C1 segment of cervical spinal cord (tissue), 14 donors: Measurements from ENCODE around the gene PARP12.

Experiments
- DNase-seq, 14 donors: peaks; one replicate each; lab custom pipeline; 2025; lab: John Stamatoyannopoulos, UW

The PARP12 gene

GRCh38 chr7:140036224-140036962 is 26.4 kb downstream of the PARP12 start:
- DNase-seq: no peak

DNA sequence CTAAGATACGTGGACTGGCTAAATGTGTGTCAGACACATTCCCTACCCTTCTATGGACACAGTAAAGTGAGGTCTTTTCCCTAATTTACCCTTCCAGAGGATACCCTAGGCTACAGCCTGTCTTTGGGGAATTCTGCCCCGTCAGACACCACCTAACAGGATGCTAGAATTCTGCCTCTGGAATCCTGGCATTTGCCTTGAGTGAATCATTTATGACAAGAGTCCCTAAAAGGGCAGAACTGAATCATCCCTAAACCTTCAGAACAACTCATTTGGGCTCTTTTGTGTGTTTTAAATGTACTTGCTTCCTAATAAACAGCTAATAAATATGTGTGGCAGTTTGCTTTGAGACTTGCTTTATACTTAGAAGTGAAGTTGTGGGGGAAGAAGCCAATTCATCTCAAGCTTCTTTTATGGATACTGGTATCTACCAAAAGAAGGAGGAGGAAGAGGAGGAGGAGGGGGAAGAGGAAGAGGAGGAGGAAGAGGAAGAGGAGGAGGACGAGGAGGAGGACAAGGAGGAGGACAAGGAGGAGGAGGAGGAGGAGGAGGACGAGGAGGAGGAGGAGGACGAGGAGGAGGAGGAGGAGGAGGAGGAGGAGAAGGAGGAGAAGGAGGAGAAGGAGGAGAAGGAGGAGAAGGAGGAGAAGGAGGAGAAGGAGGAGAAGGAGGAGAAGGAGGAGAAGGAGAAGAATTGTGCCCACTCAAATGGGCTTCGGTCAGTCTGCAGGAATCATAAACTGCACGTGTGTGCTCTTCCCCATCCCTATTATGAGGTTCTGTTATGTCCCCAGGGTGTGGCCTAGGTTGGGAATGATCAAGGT is 27.1 kb downstream of the PARP12 start:
- DNase-seq: no peak

- no peak for DNase-seq
Observed at GRCh38 chr7:140034421-140034820, 28.3 kb downstream of the PARP12 start.

GRCh38 chr7:140033779-140034363 is 28.9 kb downstream of the PARP12 start:
- no peak for DNase-seq

DNA sequence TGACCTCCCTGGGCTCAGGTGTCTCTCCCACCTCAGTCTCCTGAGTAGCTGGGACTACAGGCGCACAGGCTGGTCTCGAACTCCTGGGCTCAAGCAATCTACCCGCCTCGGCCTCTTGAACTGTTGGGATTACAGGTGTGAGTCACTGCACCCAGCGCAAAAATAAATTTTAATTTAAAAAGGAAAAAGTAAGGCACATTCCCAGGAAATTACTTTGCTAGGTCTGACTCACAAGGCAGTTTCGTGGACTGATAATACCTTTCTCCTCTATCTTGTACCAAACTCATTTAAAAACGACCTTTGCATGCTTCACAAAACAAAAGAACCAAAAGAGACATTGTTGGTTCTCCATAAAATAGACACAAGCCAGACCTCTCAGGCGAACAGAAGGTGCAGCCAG is 29.7 kb downstream of the PARP12 start:
- DNase-seq: no peak

DNA sequence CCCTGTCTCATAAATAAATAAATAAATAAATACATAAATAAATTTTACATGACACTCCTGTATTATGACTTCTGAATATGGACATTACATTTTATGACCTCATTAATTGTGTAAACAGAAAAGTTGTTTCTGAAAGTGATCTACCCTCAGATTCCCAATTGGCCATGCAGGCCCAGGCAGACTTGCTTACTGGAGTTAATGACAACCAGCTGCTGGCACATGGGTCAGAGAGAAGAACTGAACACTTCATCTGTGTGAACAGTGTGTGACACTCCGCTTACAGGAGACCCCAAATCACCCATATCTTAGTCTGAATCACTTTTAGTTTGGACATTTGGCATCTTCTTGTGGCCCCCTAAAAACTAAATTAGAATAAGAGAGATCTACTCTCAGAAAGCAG is 31.4 kb downstream of the PARP12 start:
- DNase-seq: no peak

DNA sequence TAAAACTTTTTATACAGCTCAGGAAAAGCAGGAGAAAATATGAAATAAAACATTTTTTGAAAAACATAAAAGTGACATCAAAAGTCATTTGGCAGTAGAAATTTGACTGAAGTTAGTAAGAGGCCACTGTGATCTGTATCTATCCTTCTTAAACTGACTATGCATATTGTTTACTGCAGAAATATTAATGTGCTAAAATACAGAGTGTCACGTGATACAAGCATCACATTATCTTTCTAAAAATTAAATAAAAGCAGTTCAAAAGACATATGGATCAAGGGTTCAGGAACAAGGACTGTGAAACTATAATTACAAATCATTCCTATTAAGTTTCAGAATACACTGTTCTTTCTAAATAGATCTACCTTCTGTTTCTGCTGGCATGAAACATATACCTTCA is 33.7 kb downstream of the PARP12 start:
- DNase-seq: no peak

DNA sequence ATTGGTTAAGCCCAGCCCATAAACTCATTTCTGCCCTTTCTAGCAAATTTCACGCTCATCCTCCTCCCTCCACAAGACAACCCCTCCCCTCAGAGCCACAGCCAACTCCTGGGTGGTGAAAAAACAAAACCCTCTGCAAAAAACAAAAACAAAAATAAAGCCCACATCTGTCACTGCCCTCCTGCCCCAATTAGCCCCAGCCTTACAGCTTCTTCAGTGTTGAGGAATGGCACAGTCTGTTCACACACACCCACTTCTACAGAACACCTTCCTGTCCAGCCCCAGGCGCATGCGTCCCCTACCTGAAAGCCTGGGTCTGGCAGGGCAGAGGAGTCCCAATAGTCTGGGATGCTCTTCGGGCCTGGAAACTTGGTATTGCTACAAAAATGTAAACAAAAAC is 34.4 kb downstream of the PARP12 start:
- no peak for DNase-seq

DNA sequence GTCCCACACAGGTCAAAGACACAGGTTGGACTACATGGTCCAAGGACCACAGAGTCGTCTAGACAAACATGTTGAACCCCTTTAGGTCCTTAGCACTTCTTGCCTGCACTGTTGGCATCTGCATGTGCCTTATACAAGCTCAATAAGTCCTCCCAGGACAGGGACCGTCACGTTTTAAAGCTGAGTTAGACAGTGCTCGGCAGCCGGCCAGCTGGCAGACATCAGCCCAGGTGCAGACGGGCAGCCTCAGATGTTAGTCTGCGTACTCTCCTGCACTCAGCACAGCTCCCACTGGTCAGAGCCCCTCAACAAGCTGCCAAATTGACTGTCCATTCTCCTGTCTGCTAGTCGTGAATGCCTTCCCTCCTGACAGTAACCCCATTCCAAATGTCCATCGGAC is 34.9 kb downstream of the PARP12 start:
- no peak for DNase-seq

DNA sequence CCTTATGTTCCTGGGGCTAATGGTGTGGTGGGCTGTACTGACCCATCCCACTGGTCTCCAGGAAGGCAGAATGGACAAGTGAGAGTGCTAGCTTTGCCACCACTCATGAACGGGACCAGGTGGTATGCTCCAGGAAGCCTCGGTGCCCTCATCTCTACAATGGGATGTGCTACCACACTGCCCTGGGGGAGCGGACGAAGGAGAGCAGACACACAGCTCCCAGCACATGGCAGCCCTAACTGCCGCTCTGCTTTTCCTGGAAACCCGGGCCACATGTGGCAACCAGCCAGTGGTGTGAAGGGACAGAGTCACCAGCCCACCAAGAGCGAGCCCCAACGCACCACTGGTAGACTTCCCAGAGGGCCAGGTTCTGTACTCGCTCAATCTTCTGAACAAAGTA is 35.8 kb downstream of the PARP12 start:
- DNase-seq: no peak

GRCh38 chr7:140025814-140026433 is 36.8 kb downstream of the PARP12 start:
- DNase-seq: no peak

GRCh38 chr7:140025241-140025640 is 37.5 kb downstream of the PARP12 start:
- DNase-seq: no peak

GRCh38 chr7:140024585-140024984 is 38.2 kb downstream of the PARP12 start:
- DNase-seq: no peak

DNA sequence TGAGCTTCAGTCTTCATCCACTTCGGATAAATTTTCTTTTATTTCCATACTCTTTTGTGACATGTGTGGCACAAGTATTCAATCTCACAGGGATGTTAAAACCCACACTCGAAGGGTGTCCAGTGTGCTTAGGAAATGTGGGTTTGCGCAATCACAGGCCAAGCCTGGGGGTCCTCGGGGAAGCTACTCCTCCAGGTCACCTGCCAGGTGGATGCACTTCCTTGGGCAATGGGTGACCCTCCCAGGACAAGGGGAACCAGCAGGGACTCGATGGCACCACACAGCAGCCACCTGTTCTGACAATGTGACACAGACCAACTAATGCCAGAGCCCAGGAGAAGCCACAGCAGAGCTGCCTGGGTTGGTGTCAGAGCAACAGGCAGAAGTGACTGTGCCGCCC is 39.0 kb downstream of the PARP12 start:
- no peak for DNase-seq

DNA sequence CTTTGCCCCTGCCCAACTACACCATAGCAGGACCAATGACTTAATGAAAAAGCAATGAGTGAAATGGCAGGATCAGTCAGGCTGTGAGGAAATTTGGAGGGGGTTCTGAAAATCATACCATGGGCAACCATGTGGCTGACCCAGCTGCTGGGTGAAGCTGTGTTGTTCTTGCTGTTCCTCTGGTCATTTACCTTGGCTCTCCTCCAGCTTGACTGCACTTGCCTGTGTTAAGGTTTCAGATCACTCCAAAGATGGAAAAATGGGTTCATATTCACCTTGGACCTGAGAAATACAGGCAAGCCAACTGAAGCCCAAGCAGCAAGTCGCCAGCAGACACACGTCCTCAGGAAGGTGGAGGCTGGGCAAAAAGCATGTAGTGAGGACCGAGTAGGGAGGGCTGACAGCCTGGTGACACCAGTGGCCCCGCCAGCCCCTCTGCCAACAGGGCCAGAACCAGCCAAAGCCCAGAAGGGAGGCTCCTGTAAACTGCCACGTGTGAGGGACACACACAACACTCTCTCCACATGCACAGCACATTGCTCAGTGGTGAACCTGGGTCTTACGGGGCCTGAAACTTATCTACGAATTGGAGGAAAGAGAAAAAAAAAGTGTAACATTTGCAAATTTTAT is 40.1 kb downstream of the PARP12 start:
- no peak for DNase-seq

- DNase-seq: no peak
Observed at GRCh38 chr7:140021603-140022002, 41.1 kb downstream of the PARP12 start.

DNA sequence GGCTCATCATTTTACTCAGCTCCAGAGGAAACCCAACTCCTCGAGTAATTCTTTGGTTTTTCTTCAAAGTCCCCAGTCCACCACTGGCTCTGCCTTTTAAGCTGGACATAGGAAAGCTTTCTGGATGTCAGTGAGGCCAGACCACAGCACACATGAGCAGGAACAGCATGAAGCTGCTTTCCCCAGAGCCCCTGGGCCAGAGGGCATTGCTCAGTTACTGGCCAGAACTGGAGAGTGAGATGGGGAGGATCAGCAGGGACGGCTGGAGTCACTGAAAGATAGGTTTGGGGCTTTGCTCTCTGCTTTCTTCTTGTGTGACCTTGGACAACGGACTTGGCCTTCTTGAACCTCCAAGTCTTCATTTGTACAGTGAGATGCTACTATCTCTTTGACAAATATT is 43.1 kb downstream of the PARP12 start:
- no peak for DNase-seq

DNA sequence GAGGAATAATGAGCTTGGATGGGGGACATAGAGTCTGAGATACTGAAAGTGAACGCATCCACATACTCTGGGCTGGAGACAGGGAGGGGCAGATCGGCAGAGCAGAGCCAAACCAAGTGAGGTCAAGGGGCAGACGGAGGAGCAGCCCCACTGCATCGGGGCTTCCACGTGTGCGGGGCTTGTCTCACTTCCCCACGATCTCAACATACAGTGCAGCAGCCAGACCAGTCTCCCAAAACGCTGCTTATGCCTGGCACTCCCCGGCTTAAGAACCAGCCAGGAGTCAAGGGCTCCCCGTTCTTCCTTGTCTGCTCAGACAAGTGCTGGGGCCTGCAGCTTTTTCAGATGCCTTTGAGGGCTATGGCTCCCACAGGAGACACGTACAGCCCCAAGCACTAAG is 43.6 kb downstream of the PARP12 start:
- DNase-seq: no peak

DNA sequence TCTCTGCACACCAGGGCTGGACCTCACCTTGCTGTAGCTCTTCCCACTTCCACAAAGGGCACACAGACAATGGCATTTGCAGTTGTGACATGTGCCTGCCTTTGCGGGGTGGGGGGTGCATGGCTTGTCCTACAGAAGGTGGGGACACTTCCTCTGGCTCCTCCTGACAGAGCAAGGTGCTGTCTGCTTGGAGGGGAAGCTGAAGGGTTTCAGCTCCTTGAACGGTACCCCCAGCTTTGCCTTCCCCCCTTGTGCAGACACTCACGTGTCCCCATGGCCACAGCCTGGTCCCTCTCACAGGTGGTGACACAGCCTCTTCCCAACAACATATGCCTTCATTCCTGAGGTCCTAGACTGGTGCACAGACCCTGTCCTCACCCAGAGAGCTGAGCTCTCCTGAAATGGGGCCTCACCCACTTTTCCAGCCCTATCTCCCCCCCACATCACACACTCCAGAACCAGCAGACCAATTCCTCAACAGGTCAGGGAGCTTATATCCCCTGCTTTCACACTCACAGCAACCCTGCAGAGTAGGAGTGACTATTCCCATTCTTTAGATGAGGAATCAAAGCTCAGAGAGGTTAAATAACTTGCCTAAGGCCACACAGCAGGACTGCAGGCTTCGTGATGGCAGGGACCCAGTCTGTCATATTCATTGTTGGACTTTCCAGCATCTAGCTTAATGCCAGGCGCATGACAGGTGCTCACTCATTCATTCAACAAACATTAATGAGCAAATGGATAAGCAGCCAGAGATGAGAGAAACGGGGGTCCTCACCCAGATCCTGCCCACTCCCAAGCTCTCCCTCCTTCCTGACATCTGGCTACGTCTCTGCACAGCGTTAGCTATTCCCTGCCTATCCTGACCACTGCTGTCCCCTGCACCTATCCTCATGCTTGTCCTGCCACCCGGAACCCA is 44.4 kb downstream of the PARP12 start:
- DNase-seq: no peak

DNA sequence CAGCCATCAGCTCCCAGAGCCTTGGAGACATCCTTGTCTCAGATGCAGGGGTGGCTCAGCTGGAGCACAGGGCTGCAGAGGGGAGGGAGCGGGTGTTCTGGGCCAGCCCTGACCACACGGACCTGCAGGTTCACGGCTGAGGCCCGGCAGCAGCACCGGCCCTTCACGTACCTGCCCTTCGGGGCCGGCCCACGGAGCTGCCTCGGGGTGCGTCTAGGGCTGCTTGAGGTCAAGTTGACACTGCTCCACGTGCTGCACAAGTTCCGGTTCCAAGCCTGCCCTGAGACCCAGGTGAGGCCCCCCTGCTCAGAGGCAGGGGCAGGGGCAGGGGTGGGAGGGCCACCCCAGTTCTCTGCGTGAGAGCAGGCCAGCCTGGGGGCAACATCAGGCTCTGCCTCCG is 45.2 kb downstream of the PARP12 start:
- no peak for DNase-seq

GRCh38 chr7:140017034-140017433 is 45.7 kb downstream of the PARP12 start:
- DNase-seq: no peak
